ENCODE measurements around the gene GPRC5B.

DNA sequence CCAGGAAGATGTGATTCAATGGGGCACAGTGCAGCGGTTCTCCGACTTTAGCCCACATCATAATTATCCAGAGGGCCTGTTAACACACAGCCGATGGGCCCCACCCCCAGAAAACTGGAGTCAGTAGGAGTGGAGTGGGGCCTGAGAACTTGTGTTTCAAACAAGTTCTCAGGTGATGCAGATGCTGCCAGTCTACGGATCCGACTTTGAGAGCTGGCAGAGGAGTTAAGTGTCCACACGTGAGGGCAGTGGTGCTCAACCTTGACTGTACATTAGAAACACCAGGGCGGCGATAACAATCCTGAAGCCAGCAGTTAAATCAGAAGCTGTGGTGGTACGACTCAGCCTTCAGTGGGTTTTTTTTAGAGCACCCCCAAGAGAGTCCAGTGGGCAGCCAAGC lies 75.0 kb downstream of the GPRC5B start:
- no peak for TF ChIP-seq EZH2phosphoT487 (IDR thresholded peaks at IDR 0.05; ENCODE audit: insufficient read depth, low read depth)
- no peak for TF ChIP-seq EZH2 (IDR thresholded peaks at IDR 0.05; ENCODE audit: insufficient read depth, poor library complexity, severe bottlenecking)
